Parathyroid adenoma (tissue), 2 donors: ENCODE measurements around the gene PACS2.

Source experiments
- H2AFZ ChIP-seq: fragments of 300-600 bp; sonication (generic); one replicate; pipeline ENCODE4 v1.7.0; 2017; ENCODE audit warnings: antibody characterized with exemption, mild to moderate bottlenecking
- H3K27ac ChIP-seq: fragments of 300-600 bp; sonication (generic); one replicate; pipeline ENCODE4 v1.7.0; 2017
- H3K27me3 ChIP-seq: fragments of 300-600 bp; sonication (generic); one replicate; pipeline ENCODE4 v1.7.0; 2017; ENCODE audit warnings: low read length; ENCODE audit not compliant: control insufficient read depth, insufficient read depth
- H3K36me3 ChIP-seq: fragments of 300-600 bp; sonication (generic); one replicate; pipeline ENCODE4 v1.7.0; 2017; ENCODE audit warnings: low read length; ENCODE audit not compliant: control insufficient read depth, insufficient read depth
- H3K4me1 ChIP-seq: fragments of 300-600 bp; sonication (generic); one replicate; pipeline ENCODE4 v1.7.0; 2017; ENCODE audit warnings: control low read depth
- H3K4me2 ChIP-seq: fragments of 300-600 bp; sonication (generic); one replicate; pipeline ENCODE4 v1.7.0; 2017; ENCODE audit warnings: low read length
- H3K4me3 ChIP-seq: fragments of 300-600 bp; sonication (generic); one replicate; pipeline ENCODE4 v1.7.0; 2017; ENCODE audit warnings: low read depth, low read length
- H3K79me2 ChIP-seq: fragments of 300-600 bp; sonication (generic); one replicate; pipeline ENCODE4 v1.7.0; 2017; ENCODE audit warnings: control low read depth
- H3K9ac ChIP-seq: fragments of 300-600 bp; sonication (generic); one replicate; pipeline ENCODE4 v1.7.0; 2017; ENCODE audit warnings: mild to moderate bottlenecking
- H3K9me3 ChIP-seq: fragments of 300-600 bp; sonication (generic); one replicate; pipeline ENCODE4 v1.7.0; 2017; ENCODE audit warnings: low read length; ENCODE audit not compliant: control insufficient read depth
- CTCF ChIP-seq: fragments of 300-600 bp; sonication (generic); IDR thresholded peaks from one replicate; pipeline ENCODE4 v1.7.0; 2017; ENCODE audit warnings: antibody characterized with exemption, mild to moderate bottlenecking
- donor health status: primary hyperparathyroidism.

The PACS2 gene

DNA sequence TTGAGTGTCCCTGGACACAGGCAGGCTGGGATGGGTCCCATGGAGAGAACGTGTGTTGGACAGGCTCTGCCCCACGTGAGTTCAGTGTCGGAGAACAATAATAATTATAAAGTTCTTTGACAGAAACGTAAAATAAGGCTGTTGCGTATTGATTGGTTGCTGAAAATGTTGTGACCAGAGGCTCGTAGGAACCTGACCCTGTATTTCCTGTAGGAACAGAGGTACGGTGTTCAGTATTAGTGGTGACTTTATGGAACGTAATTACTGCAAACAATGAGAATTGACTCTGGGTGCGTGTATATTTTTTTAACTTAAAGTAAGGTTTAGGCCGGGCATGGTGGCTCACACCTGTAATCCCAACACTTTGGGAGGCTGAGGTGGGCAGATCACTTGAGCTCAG, 112.9 kb downstream of the PACS2 start:
- no peak for TF ChIP-seq CTCF
- no peak overlapping the region for H2AFZ ChIP-seq
- no peaks in the 10 kb centered on the region for H3K9me3 ChIP-seq
- H3K4me1 ChIP-seq, result no peaks in the 10 kb centered on the region
- no peak overlapping the region for H3K27ac ChIP-seq
- no peak overlapping the region for H3K9ac ChIP-seq
- no peaks in the 10 kb centered on the region for H3K27me3 ChIP-seq
- H3K36me3 ChIP-seq, result no peaks in the 10 kb centered on the region
- H3K79me2 ChIP-seq, result peaks cover 4% of the 10 kb centered on the region
- H3K4me2 ChIP-seq, result no peak overlapping the region
- no peak overlapping the region for H3K4me3 ChIP-seq

- Histone ChIP-seq H3K79me2 (peaks cover 4% of the 10 kb centered on the region), H3K4me2 (no peak overlapping the region), H2AFZ (no peak overlapping the region), H3K9ac (no peak overlapping the region), H3K4me1 (no peaks in the 10 kb centered on the region), H3K36me3 (no peaks in the 10 kb centered on the region), H3K4me3 (no peak overlapping the region), H3K27me3 (no peaks in the 10 kb centered on the region), H3K27ac (no peak overlapping the region), H3K9me3 (no peaks in the 10 kb centered on the region)
- TF ChIP-seq CTCF, result no peak
Observed at GRCh38 chr14:105427936-105428485, 113.5 kb downstream of the PACS2 start.

DNA sequence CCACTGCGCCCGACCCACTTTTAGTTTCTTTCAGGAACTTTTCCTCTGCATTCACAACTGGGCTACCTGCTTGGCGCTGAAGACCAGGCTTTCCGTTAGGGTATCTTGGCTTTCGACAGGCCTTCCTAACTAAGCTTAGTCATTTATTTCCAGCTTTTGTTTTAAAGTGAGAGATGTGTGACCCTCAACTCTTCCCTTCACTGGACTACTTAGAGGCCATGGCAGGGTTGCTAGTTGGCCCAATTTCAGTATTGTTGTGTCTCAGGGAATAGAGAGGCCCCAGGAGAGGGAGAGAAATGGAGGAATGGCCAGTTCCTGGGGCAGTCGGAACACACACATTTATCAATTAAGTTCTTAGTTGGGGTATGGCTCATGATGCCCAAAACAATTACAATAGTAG, 115.5 kb downstream of the PACS2 start:
- no peaks in the 10 kb centered on the region for H3K9me3 ChIP-seq
- H3K4me3 ChIP-seq, result no peak overlapping the region
- no peak overlapping the region for H3K9ac ChIP-seq
- no peak overlapping the region for H3K4me2 ChIP-seq
- TF ChIP-seq CTCF, result no peak
- H3K79me2 ChIP-seq, result peaks cover 9% of the 10 kb centered on the region
- H3K27me3 ChIP-seq, result no peaks in the 10 kb centered on the region
- no peaks in the 10 kb centered on the region for H3K36me3 ChIP-seq
- no peaks in the 10 kb centered on the region for H3K4me1 ChIP-seq
- H3K27ac ChIP-seq, result no peak overlapping the region
- no peak overlapping the region for H2AFZ ChIP-seq

- H3K27me3 ChIP-seq, result no peaks in the 10 kb centered on the region
- TF ChIP-seq CTCF, result no peak
- H3K4me1 ChIP-seq, result no peaks in the 10 kb centered on the region
- H2AFZ ChIP-seq, result no peak overlapping the region
- no peaks in the 10 kb centered on the region for H3K36me3 ChIP-seq
- no peak overlapping the region for H3K27ac ChIP-seq
- no peak overlapping the region for H3K9ac ChIP-seq
- peaks cover 15% of the 10 kb centered on the region for H3K79me2 ChIP-seq
- H3K9me3 ChIP-seq, result no peaks in the 10 kb centered on the region
- H3K4me3 ChIP-seq, result no peak overlapping the region
- no peak overlapping the region for H3K4me2 ChIP-seq
Observed at GRCh38 chr14:105430565-105430964, 116.0 kb downstream of the PACS2 start.

DNA sequence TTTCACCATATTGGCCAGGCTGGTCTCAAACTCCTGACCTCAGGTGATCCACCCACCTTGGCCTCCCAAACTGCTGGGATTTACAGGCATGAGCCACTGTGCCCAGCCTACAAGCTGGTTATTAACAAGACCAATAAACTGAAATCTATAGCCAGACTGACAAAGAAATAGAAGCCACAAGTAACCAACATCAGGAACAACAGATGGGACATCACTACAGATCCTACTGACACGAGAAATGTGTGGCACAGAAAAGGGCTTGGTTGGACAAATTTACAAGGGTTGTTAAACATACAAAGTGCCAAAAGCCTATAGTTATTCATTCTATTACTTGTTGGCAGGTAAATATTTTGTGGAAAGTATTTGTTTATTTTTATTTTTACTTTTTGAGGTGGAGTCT, 116.7 kb downstream of the PACS2 start:
- H3K9me3 ChIP-seq, result no peaks in the 10 kb centered on the region
- peaks cover 21% of the 10 kb centered on the region for H3K79me2 ChIP-seq
- no peak overlapping the region for H3K27ac ChIP-seq
- H3K4me3 ChIP-seq, result no peak overlapping the region
- H3K36me3 ChIP-seq, result no peaks in the 10 kb centered on the region
- H2AFZ ChIP-seq, result no peak overlapping the region
- H3K9ac ChIP-seq, result no peak overlapping the region
- no peaks in the 10 kb centered on the region for H3K27me3 ChIP-seq
- no peak overlapping the region for H3K4me2 ChIP-seq
- no peak for TF ChIP-seq CTCF
- H3K4me1 ChIP-seq, result no peaks in the 10 kb centered on the region
